ENCODE measurements around the gene MUS81.

GRCh38 chr11:65847746-65848145, 12.5 kb upstream of the MUS81 start:
- TF ChIP-seq CTCF (IDR thresholded peaks at IDR 0.05; ENCODE audit: borderline replicate concordance, extremely low read depth, low read length, poor library complexity, severe bottlenecking), result no peak
- no peak for TF ChIP-seq EZH2 (IDR thresholded peaks at IDR 0.05; ENCODE audit: borderline replicate concordance, low read depth, low read length, severe bottlenecking)
